Central memory CD8-positive, alpha-beta T cell (primary cell): ENCODE results near the gene CDC26.
A peak's percentile ranks its signal among the peaks of the same experiment; 100 is the strongest.

Source experiments
- ATAC-seq: fragments of 150-1000 bp; cut with Tn5 transposase; replicated peaks from 2 replicates; pipeline ENCODE4 v1.10.0; 2022; ENCODE audit warnings: mild to moderate bottlenecking, moderate FRiP score, moderate number of reproducible peaks; ENCODE audit not compliant: poor library complexity, severe bottlenecking; ENCODE audit errors: extremely low read depth
- DNase-seq, 2 donors: peaks; one replicate each; pipeline ENCODE4 v3.0.0; 2021; ENCODE audit warnings: low spot score in 2 of 2
- H3K27ac Mint-ChIP-seq: one replicate; pipeline ENCODE4 v1.8.0; 2022; ENCODE audit warnings: low read depth, mild to moderate bottlenecking, moderate library complexity, mixed read lengths
- H3K27me3 Mint-ChIP-seq: one replicate; pipeline ENCODE4 v1.8.0; 2022; ENCODE audit warnings: mixed read lengths
- H3K36me3 Mint-ChIP-seq: one replicate; pipeline ENCODE4 v1.8.0; 2022; ENCODE audit warnings: mild to moderate bottlenecking, moderate library complexity, mixed read lengths; ENCODE audit not compliant: insufficient read depth
- H3K4me1 Mint-ChIP-seq: one replicate; pipeline ENCODE4 v1.8.0; 2022; ENCODE audit warnings: mixed read lengths
- H3K4me3 Mint-ChIP-seq: one replicate; pipeline ENCODE4 v1.8.0; 2022; ENCODE audit warnings: mild to moderate bottlenecking, moderate library complexity, mixed read lengths
- H3K9me3 Mint-ChIP-seq: one replicate; pipeline ENCODE4 v1.8.0; 2022; ENCODE audit warnings: mixed read lengths

The CDC26 gene

GRCh38 chr9:113222482-113222841 lies 52.9 kb downstream of the CDC26 start:
- Mint-ChIP-seq H3K4me3 (peak overlapping the region; percentile 91), H3K9me3 (no peaks in the 10 kb centered on the region), H3K27me3 (no peaks in the 10 kb centered on the region), H3K4me1 (peaks cover 26% of the 10 kb centered on the region), H3K27ac (no peak overlapping the region), H3K36me3 (peaks cover 12% of the 10 kb centered on the region)
- DNase-seq, result no peak
- no peak for ATAC-seq

GRCh38 chr9:113221800-113222481 lies 53.4 kb downstream of the CDC26 start:
- no peak for DNase-seq
- H3K4me3 Mint-ChIP-seq, result peak overlapping the region; percentile 91
- no peak for ATAC-seq
- H3K27ac Mint-ChIP-seq, result peak overlapping the region; percentile 89
- H3K36me3 Mint-ChIP-seq, result peaks cover 14% of the 10 kb centered on the region
- H3K27me3 Mint-ChIP-seq, result no peaks in the 10 kb centered on the region
- H3K9me3 Mint-ChIP-seq, result no peaks in the 10 kb centered on the region
- peaks cover 26% of the 10 kb centered on the region for H3K4me1 Mint-ChIP-seq

GRCh38 chr9:113221003-113221799 lies 54.2 kb downstream of the CDC26 start, which contains the start of the genes FKBP15 and SLC31A1:
TSS of gene FKBP15 (minus strand) at chr9:113221277. CDS start at chr9:113221243, 34 bp downstream.
TSS of gene SLC31A1 (plus strand) at chr9:113221544. CDS start at chr9:113256149, 34,605 bp downstream.
- H3K27ac Mint-ChIP-seq, result peak within 1 kb of the TSS; percentile 89
- H3K4me3 Mint-ChIP-seq, result peak within 1 kb of the TSS; percentile 91
- ATAC-seq (peak; percentile 95), DNase-seq (peak; percentile 92 to 95)
- peaks cover 14% of the 10 kb centered on the region for H3K36me3 Mint-ChIP-seq
- peaks cover 26% of the 10 kb centered on the region for H3K4me1 Mint-ChIP-seq
- no peaks in the 10 kb centered on the region for H3K9me3 Mint-ChIP-seq
- no peaks in the 10 kb centered on the region for H3K27me3 Mint-ChIP-seq

GRCh38 chr9:113220467-113221002 lies 54.8 kb downstream of the CDC26 start:
- Mint-ChIP-seq H3K4me3 (peak overlapping the region; percentile 91), H3K4me1 (peaks cover 26% of the 10 kb centered on the region), H3K36me3 (peaks cover 12% of the 10 kb centered on the region), H3K27ac (peak overlapping the region; percentile 89), H3K27me3 (no peaks in the 10 kb centered on the region), H3K9me3 (no peaks in the 10 kb centered on the region)
- DNase-seq (no peak), ATAC-seq (peak; percentile 42)

GRCh38 chr9:113219969-113220368 lies 55.4 kb downstream of the CDC26 start:
- H3K4me3 Mint-ChIP-seq, result peak overlapping the region; percentile 91
- H3K27me3 Mint-ChIP-seq, result no peaks in the 10 kb centered on the region
- peak overlapping the region; percentile 89 for H3K27ac Mint-ChIP-seq
- DNase-seq (no peak), ATAC-seq (peak; percentile 12)
- H3K4me1 Mint-ChIP-seq, result peaks cover 30% of the 10 kb centered on the region
- H3K36me3 Mint-ChIP-seq, result peaks cover 14% of the 10 kb centered on the region
- no peaks in the 10 kb centered on the region for H3K9me3 Mint-ChIP-seq

GRCh38 chr9:113219186-113219936 lies 56.0 kb downstream of the CDC26 start:
- Mint-ChIP-seq H3K27me3 (no peaks in the 10 kb centered on the region), H3K4me3 (peak overlapping the region; percentile 91), H3K27ac (peak overlapping the region; percentile 89), H3K9me3 (no peaks in the 10 kb centered on the region), H3K36me3 (peaks cover 16% of the 10 kb centered on the region), H3K4me1 (peaks cover 36% of the 10 kb centered on the region)
- ATAC-seq (no peak), DNase-seq (no peak)
